HG02938 (cell line): ENCODE measurements around the gene MYO7B.

Experiments used
- ATAC-seq: cut with Tn5 transposase; IDR thresholded peaks from one replicate; pipeline ENCODE4 v1.9.1; 2021; ENCODE audit warnings: mild to moderate bottlenecking, moderate library complexity; ENCODE audit not compliant: unreplicated experiment

Gene MYO7B

GRCh38 chr2:127634626-127635379, 99.3 kb downstream of the MYO7B start:
- ATAC-seq: no peak

- ATAC-seq: no peak
Measured at GRCh38 chr2:127635380-127636237, 100.1 kb downstream of the MYO7B start.

DNA sequence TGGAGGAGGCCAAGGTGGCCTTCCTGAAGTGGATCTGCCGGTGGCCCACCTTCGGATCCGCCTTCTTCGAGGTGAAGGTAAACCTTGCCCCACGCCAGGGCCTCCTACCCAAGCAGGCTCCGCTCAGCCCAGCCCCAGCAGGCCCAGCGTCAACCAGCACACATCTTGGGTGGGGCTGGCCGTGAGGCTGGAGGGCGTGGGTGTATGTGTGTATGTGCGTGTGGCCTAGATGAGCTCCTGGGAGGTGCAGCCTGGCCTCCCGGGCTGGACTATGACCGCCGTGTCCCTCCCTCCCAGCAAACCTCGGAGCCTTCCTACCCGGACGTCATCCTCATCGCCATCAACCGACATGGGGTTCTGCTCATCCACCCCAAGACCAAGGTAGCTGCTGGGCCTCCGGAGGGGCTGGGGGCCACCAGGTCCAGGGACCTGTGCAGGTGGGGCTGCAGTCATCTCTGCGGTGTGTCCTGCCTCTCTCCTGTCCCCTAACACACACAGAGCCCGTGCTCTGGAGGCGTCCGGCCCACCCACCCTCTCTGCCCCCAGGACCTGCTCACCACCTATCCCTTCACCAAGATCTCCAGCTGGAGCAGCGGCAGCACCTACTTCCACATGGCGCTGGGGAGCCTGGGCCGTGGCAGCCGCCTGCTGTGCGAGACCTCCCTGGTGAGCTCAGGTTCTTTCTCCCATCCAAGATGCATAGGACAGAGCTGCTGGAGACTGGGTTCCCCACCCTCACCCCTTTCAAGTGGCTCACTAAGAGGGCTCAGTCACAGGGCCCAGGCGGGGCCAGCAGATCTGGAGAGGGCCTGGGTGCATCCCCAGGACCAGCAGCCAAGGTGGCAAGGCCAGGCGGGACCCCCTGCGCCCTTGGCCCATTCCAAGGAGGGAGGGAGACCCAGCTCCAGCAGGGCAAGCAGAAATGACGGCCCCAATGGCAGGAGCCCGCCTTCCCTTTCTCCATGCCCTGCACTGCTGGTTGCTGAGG, 101.1 kb downstream of the MYO7B start:
- ATAC-seq: no peak

DNA sequence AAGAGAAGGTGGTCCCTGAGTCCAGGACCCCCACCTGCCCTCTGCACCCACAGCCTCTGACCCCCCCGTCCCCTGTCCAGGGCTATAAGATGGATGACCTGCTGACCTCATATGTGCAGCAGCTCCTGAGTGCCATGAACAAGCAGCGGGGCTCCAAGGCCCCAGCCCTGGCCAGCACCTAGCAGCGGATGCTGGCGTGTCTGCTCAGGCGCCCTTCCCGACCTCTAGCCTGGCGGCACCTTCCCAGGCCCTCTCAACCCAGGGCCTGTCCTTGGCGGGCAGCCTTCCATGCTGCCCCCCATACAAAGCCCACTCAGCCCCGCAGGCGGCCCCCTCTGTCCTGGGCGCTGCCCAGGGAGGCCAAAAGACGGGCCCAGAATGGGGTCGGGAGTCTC, 101.8 kb downstream of the MYO7B start:
- ATAC-seq: no peak

GRCh38 chr2:127637725-127638252, 102.3 kb downstream of the MYO7B start:
- ATAC-seq: no peak

DNA sequence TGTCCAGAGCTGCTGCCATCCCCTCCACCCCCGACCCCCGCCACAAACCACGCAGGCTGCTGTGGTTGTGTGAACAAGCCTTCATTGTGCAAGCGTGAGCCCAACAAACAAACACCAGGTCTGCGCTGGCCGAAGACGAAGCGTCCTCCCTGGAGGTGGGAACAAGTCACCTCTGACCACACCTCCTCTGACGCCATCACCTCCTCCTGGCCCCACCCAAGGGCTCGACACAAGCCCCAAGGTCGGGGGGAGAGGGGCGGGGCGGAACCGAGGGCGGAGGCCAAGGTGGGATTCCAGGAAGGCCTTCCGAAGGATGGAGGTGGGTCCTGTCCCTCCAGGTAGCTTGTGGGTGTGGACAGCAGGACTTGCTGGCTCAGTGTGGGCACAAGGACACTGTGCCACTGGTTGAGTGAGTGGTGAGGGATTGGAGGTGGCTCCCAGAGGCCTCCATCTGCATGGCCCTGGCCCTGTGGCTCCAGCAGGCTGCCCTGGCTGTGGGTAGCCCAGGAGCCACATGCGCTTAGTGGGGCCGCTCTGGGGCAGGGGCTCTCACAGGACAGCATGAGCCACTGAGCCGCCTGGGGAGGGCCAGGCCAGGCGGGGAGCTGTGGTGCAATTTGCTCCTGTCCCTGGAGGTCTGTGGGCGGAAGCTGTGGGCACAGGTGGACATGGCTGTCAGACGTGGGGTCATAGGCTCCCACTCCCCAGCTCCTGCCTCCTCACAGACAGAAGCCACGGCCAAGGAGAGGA, 103.1 kb downstream of the MYO7B start:
- ATAC-seq: no peak

DNA sequence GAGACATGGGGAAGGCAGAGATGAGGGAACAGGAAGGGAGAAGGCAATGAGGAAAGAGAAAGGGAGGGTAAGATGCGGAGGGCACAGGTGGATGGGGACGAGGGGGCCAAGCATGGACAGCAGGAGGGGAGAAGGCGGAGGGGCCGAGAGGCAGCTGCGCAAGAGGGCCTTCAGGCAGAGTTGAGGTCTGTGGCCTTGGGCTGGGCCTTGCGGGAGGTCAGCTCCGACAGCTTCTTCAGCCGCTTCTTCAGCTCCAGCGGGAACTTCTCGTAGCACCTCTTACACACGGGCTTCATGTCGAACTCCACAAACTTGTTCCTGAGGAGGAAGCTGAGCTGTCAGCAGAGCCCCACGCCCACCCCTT, 103.6 kb downstream of the MYO7B start:
- ATAC-seq: no peak

DNA sequence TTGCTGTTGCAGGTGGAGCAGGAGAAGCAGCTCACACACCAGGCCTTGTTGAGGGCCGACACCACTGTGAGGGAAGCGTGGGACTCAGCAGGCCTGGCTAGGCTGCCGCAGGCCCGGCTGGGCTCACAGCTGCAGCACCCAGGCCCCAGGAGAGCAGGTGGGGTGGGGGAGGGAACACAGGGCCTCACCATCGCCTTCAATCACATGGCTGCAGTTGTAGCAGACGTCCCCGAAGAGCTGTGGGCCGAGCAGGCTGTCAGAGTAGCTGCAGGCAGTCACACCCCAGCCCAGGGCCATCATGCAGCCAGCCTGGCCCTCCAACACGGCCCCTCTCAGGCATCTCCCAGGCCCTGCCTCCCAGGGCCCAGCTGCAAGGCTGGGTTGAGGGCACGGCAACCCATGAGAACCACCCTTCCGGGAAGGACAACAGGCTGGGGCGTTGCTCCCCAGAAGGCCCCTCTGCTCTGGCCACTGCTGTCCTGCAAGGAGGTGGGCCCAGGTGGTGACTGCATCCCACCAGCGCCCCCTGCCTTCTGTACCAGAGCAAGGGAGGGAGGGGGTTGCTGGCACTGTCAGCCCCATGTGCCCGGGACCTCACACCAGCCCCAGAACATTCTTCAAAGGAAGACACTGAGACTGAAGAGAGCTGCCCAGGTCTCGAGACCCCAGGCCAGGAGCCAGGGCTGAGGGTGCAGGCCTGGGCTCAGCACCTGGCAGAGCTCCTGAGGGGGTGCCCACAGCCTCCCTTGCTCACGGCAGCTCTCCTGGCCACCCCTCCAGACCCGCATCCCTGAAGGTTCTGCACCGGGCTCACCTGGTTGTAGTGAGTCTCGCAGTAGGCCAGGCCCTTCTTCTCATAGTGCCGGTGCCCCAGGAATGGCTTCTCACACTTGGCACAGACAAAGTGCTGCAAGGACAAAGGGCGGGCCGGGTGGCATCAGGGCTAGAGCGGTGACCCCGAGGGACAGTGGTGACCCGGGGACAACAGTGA, 104.9 kb downstream of the MYO7B start:
- ATAC-seq: no peak

- no peak for ATAC-seq
Measured at GRCh38 chr2:127641133-127641532, 105.7 kb downstream of the MYO7B start.

GRCh38 chr2:127641846-127642507, 106.5 kb downstream of the MYO7B start:
- ATAC-seq: no peak

GRCh38 chr2:127642706-127643438, 107.4 kb downstream of the MYO7B start:
- ATAC-seq: no peak

GRCh38 chr2:127643439-127644065, 108.1 kb downstream of the MYO7B start:
- ATAC-seq: no peak

DNA sequence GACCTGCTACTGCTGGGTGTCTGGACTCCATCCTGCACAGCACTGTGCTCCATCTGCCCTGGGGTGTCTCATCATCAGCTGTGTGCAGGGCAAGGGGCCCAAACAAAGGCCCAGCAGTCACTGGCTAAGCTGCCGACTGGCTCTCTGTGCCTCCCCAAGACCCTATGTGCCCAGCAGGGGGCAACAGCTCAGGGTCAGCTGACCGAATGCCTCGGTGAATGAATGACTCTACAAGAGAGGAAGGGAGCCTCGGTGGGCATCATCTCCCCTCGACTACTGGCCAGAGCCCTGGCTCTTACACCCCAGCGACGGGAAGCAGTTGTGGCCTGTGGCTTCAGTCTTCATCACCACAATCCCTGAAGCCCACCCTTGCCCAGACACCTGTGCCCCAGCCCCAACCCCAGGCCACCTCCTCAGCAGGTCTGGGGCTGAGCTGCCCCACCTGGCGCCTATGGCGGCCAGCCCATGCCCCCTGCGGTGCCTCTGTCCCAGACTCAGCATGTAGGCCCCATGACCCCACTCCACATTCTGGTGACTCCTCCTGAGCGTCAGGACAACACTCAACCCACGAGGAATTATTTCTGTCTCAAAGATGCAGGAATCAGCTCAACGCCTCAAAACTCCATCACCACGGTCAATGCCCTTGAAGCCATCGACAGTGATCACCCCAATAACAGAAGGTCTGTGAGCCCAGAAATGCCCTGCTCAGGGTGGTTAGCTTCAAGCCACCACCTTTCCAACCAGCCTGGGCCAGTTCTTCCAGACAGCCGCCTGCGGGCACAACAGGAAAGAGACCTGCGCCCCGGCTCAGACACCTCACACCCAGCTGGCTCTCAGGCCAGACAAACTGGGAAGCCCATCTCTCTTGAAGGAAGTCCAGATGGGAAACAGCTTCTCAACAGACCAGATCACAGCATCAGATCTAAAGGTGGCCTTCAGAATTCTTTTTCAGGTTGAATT, 108.9 kb downstream of the MYO7B start:
- no peak for ATAC-seq

DNA sequence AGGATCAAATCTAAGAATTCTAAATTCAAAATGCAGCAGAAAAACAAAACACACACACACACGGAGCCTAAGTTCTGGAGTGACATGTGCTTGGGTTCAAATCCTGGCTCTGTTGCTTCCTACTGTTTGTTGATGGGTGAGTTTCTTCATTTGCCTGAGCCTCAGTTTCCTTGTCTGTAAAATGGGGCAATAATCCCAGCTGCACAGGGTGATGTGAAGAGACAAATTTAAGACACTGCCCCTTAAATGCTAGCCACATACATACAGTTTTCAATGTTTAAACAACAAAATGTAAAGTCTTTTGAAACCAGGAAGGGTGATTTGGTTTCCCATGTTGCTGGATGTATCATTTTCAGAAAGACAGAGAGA, 109.5 kb downstream of the MYO7B start:
- ATAC-seq: no peak

DNA sequence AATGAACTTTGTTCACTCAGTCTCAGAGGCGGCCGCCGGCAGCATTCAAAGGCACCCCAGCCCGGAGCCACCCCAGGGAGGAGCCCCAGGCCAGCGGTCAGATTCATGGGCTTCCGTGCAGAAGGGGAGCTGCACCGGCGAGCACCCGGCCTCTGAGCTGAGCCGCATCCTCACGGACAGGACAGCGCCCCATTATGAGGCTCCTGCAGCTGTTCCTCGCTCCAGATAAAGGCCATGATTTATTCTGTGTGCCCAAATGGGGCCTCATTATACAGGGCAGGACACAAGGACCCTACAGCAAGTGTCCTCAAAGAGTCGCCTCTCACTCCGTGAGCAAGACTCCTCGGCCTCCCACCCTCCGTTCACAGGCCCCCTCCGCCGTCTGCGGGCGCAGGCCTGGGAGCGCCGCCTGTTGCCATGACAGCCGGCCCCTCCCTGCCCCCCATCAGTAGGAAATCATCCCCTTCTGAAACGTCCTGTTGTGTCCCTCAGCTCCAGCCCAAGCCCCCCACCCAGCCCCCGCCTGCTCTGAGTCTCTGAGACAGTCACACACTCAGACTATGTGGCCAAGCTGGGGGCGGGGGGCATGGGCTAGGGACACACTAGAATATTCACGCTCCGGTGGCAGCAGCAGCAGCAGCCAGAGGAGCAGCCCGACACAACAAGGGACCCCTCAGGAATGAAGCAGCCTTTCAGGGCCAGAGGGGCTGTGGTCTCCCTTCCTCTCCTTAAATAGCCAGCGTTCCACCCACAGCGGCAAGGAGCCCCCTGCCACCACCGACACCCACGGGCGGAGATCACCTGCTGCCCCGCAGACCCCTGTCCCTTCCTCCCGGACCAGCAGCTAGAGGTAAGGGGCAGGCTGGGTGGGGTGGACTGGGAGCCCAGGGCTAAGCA, 110.2 kb downstream of the MYO7B start, which contains the start of gene GPR17:
Gene GPR17, plus strand, starts transcription at position 759 of the 897 bp plus-strand sequence. CDS start 4,583 bp downstream, outside the sequence.
- no peak for ATAC-seq
